Measurements from ENCODE around the gene CRELD2. TPM values are rescaled to one million over a fixed set of nuclear protein-coding genes. Genes with fewer than 3 reads are reported as not detected.

Gene CRELD2
- total and polyA plus RNA-seq, 2 of the 13 experiments (the other 11 are each of a cell fraction or from before 2014, with no cell fraction given) = 17.2 to 44.7 TPM

- TF ChIP-seq ZMYM3 (CRISPR knock-in tag; IDR thresholded peaks at IDR 0.05) = no peak
- no peak for TF ChIP-seq KIAA2018 (CRISPR knock-in tag; IDR thresholded peaks at IDR 0.05; ENCODE audit: borderline replicate concordance)
- no peak for TF ChIP-seq ZHX1 (CRISPR knock-in tag; IDR thresholded peaks at IDR 0.05; ENCODE audit: low read depth)
- TF ChIP-seq BRCA1 (CRISPR knock-in tag; IDR thresholded peaks at IDR 0.05) = no peak
- 0 out of 2 replicates have a peak, but pooled peaks have one; percentile 6 for TF ChIP-seq PCBP1 (IDR thresholded peaks at IDR 0.05; ENCODE audit: borderline replicate concordance, low read depth, low read length)
- peak; percentile 20; the same call in 1 of the 2 replicates for TF ChIP-seq HDAC1 (CRISPR knock-in tag; IDR thresholded peaks at IDR 0.05)
- TF ChIP-seq ZNF772 (CRISPR knock-in tag; IDR thresholded peaks at IDR 0.05) = no peak; the same call in 1 of the 2 replicates
- TF ChIP-seq ZSCAN20 (CRISPR knock-in tag; IDR thresholded peaks at IDR 0.05; ENCODE audit: borderline replicate concordance) = no peak
- TF ChIP-seq ZNF788 (CRISPR knock-in tag; IDR thresholded peaks at IDR 0.05; ENCODE audit: borderline replicate concordance) = no peak
- TF ChIP-seq ZSCAN25 (CRISPR knock-in tag; IDR thresholded peaks at IDR 0.05) = no peak
- TF ChIP-seq SKIL (CRISPR knock-in tag; IDR thresholded peaks at IDR 0.05; ENCODE audit: borderline replicate concordance) = no peak
- no peak for TF ChIP-seq NCOA2 (CRISPR knock-in tag; IDR thresholded peaks at IDR 0.05)
- no peak for TF ChIP-seq SMYD3 (CRISPR knock-in tag; IDR thresholded peaks at IDR 0.05)
- no peak for TF ChIP-seq LCORL (IDR thresholded peaks at IDR 0.05)
- TF ChIP-seq LCORL (CRISPR knock-in tag; IDR thresholded peaks at IDR 0.05) = no peak
These were observed 44.6 kb downstream of the CRELD2 start (continued) for GRCh38 chr22:49962751-49963646.

Data from HepG2 (cell line).